ENCODE results near the gene ZBTB21.
"Not testable (repeated sequence)": the region's sequence is repeated elsewhere in the genome, so short reads cannot be mapped to it uniquely, and the experiment has no call there.

ZBTB21 gene

DNA sequence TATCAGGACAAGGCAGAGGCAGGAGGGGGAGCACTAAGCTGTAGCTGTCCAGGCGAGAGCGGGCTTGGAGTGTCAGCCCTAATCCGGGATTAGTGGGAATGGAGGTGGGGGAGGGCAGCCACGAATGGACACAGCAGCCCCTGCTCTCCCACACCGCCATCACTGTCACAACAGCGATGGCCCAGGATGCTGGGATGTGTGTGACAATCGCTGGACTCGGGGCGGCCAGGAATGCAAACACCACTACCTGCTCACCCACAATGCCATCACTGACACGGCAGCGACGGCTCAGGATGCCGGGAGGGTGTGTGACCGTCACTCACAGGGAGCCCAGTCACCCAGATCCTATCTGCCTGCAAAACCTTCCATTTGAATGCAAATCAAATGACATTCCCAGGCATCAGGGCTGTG lies 59.2 kb downstream of the ZBTB21 start:
- FAIRE-seq, result no peak

GRCh38 chr21:41949631-41950030 lies 60.5 kb downstream of the ZBTB21 start:
- not testable (repeated sequence) for FAIRE-seq

DNA sequence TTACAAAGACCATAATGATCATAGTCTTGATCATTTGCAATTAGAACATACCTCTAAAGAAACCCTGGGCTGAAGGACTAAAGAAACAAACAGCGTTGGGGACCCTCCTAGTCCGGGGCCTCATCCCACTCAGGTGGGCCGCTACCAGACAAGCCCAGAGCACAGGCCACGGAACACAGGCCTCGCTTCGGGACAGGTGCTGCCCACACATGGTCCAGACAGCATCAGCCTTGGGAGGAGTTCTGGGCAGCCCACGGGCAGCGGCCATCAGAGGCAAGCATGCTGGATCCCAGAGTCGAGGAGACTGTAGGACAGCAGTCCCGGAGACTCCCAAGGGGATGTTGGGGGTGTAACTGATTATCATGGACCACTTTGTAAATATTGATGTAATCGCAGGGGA lies 61.3 kb downstream of the ZBTB21 start:
- no peak for FAIRE-seq

DNA sequence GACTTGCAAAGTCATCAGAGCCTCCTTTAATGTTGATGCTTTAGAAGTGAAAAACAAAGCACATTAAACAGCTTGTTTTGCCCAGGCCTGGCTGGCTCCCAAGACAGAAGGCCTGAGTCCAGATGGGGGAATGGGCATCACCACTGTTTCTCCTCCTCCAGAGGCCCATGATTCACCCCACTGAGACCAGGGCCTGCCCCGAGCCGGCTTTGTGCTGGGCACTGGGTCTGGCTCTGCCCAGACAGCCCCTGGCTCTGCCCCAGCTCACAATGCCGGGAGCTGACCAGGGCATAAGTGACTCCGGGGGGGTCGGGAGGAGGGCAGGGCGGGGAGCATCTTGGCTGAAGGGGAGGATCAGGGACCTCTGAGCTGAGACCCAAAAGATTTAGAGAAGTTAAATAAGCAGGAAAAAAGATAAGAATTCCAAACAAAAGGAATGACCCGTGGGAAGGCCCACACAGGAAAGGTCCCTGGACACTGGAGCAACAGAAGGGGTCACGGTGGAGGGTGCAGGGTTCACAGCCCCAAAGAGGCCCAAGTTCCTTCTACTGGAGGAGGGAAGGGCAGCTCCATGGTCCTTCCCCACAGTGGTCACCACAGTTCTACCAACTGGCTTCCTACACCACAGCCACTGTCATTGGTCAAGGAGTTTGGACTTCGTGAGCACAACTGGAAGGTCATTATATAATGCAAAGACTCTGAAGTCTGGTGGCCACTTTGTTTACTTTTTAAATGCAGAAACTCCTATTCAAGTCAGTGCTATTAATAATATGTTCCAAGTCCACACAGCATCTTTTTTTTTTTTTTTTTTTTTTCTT lies 61.9 kb downstream of the ZBTB21 start:
- no peak for FAIRE-seq

GRCh38 chr21:41945982-41946381 lies 64.2 kb downstream of the ZBTB21 start:
- no peak for FAIRE-seq

GRCh38 chr21:41943851-41944250 lies 66.3 kb downstream of the ZBTB21 start:
- no peak for FAIRE-seq

DNA sequence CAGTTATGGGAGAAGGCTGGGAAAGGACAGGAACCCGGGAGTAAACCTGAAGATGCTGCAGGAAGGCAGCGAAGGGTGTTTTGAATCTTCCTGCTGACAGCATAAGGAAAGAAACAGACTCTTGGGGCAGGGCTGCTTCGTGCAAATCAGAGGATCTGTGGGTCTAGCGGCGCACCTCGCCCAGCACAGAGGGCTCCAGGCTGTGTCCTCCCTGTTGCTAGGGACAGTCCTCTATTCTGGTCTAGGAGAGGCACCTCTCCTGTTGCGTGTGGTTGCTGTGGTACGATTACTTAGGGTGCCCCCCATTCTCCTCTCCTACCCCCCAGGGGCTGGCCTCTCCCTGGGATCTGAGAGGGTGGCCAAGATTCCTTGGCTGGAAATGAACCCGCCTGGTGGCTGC lies 67.7 kb downstream of the ZBTB21 start:
- no peak for FAIRE-seq

DNA sequence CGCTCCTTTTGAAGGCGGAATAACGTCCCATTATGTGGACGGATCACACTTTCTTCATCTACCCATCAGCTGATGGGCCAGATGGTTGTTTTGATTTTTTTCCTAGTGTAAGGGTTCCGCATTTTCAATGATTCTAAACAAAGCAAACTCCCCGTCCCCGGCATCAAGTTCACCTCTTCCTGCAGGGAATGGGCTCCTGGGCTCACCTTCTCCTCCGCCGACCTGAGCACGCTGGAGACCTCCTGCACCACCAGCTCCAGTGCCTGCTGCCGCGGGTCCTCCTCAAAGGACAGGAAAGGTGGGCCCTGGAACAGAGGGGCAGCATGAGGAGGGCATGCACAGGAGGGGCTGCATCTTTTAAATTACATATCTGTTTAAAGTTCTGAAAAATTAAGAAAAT lies 68.2 kb downstream of the ZBTB21 start:
- no peak for FAIRE-seq

DNA sequence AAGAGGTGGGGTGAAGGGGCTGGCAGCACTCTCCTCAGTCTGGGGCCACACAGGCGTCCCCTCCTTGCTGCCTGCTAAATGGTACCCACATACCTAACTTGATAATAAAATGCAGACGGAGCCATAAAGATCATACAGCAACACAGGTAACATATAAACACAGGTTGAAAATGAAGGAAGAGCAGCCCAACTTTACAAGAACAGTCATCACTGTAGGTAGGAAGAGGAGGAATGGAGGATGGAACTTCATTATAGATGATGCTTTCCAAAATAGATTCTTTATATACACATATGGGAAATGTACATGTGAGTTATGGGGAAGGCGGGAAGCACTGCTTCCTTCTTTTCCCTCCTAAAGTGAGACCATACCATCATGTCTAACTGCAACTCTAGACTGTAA lies 69.7 kb downstream of the ZBTB21 start:
- no peak for FAIRE-seq

DNA sequence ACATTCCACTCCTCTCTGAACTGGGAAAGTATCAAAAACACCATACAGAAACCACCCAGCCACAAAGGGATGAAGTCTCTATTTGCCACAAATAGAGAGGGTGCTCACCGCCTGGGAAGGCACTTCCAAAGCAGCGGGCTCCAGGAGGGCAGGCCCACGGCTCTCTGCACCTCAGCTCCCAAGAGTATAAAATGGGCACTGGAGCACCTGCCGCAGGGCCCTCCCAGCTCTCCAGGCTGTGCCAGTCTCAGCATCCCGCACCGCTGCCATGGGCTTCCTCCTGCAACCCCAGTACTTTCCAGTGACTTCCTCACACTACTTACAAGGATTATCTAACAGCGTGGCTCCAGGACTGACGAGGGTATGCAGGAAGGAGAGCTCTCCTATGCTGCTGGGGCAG lies 70.8 kb downstream of the ZBTB21 start:
- no peak for FAIRE-seq

Measured in colon (tissue), 2 donors.